HG03342 (cell line): ENCODE measurements around the gene ARHGAP42.
"Not testable (repeated sequence)": the region's sequence is repeated elsewhere in the genome, so short reads cannot be mapped to it uniquely, and the experiment has no call there.

Experiments
- ATAC-seq: cut with Tn5 transposase; IDR thresholded peaks from one replicate; pipeline ENCODE4 v1.9.1; 2021; ENCODE audit warnings: mild to moderate bottlenecking, moderate library complexity; ENCODE audit not compliant: unreplicated experiment

The ARHGAP42 gene, protein sequence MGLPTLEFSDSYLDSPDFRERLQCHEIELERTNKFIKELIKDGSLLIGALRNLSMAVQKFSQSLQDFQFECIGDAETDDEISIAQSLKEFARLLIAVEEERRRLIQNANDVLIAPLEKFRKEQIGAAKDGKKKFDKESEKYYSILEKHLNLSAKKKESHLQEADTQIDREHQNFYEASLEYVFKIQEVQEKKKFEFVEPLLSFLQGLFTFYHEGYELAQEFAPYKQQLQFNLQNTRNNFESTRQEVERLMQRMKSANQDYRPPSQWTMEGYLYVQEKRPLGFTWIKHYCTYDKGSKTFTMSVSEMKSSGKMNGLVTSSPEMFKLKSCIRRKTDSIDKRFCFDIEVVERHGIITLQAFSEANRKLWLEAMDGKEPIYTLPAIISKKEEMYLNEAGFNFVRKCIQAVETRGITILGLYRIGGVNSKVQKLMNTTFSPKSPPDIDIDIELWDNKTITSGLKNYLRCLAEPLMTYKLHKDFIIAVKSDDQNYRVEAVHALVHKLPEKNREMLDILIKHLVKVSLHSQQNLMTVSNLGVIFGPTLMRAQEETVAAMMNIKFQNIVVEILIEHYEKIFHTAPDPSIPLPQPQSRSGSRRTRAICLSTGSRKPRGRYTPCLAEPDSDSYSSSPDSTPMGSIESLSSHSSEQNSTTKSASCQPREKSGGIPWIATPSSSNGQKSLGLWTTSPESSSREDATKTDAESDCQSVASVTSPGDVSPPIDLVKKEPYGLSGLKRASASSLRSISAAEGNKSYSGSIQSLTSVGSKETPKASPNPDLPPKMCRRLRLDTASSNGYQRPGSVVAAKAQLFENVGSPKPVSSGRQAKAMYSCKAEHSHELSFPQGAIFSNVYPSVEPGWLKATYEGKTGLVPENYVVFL

DNA sequence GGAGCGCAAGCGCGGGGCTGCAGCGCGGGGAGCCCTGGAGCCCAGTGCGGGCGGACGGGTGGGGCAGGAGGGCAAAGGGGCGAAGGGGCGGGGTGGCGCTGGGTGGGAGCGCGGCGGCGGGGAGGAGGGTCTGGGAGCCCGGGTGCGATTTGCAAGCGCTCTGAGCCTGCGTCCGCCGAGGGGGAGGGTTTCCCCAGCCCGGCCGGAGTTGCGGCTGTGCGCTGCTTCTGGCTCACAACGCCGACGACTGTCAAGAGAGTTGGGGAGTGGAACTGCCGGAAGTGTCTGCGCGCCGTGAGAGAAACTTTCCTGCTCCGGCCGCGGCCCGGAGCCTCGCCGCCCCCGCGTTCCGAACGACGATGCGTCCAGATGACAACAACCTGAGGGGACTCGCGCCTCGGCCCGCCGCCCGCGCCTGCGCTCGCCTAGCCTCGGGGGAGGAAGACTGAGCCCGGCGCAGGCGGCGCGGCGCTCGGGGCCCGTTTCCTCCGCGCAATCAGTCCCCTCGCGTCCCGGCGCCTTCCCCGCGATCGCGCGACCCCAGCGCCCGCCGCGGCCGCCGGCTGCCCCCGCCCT lies at the start of gene ARHGAP42:
Gene ARHGAP42 (plus strand): TSS at position 235 of the 576 bp plus-strand sequence. CDS start 391 bp downstream, outside the sequence.
- peak; percentile 78 for ATAC-seq

DNA sequence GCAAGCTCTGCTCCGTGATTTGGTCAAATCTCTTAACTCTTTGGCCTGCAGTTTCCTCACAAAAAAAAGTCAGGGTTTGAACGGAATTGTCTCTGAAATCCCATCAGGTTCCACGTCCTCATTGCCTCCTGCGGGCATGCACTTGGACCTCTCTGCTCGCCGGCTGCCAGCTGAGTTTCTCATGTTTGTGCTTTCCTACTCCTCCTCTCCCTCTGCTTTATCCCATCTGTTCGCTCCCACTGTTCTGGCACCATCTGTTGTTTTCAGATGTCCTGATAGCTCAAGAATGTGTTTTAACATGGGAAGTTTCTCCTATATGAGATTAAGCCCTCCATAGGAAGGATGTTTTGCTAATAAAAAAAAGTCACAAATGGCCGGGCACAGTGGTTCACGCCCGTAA lies 49.4 kb upstream of the ARHGAP42 start:
- ATAC-seq = no peak

DNA sequence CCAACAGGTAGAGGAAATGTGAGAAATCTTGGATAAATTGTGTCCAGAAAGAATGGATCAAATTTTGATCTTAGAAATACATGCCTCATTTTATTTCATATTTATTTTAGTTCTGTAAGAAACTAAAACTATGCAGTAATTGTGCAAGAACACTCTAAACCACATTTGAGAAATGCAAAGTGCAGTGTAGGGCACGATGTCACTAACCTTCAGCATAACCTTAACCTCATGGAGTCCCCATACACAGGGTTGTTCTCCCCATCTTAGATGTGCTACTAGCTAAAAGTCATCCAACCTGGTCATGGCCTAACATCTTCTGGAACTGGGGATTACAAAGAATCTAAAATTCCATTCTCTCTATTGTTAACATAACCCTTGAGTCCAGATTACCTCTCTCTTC lies 48.4 kb upstream of the ARHGAP42 start:
- no peak for ATAC-seq

DNA sequence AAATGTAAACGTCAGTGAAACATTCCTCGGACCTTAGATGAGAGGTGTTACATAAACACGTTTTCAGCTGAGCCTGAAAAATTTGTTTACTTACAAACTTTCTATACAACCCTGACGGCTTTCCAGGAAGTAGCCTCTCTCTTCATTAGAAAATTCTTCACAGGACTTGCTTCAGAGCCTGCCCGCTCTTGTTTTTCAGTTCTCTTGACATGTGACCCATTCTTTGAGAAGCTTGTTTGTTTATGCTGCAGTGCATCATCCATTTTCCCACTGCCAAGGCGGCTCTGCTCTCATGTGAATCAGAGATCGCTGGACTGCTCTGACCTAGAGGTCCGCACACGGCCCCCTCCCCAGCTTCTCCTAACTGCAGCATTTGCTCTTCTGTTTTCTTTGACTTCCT lies 47.9 kb upstream of the ARHGAP42 start:
- no peak for ATAC-seq

DNA sequence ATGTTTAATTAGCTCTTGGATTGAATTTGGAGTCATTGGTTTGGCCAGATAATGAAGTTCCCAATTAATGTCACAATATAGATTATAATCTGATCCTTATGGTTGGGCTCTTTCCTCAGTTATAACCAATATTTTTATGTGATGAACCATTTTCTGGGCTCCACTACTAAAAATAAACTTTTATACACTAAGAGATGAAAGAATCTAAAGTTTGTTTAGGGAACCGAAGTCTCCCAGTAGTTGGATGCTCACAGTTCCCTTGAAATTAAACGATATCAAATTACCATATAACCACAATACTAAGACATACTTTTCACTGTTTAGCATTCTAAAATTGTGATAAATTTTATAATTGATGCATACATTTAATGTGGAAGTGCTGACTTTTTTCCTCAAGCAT lies 47.0 kb upstream of the ARHGAP42 start:
- ATAC-seq = no peak

DNA sequence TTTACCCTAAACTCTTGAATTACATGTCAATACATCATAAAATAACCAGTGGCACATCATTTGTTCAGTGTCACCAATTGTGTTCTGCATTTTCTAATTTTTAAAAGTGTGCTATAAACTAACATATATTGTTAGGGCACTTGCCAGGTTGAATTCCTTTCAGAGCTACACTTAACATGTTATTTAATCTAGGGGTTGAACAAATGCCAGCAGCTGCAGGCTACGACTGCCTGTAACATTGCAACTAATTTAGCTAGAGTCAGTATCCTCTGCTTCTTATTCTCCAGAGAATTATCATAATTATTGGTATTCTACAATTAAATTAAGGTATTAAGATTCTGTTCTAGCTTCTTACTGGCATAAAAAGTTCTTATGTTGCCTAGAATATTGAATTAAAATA lies 46.4 kb upstream of the ARHGAP42 start:
- ATAC-seq = no peak

DNA sequence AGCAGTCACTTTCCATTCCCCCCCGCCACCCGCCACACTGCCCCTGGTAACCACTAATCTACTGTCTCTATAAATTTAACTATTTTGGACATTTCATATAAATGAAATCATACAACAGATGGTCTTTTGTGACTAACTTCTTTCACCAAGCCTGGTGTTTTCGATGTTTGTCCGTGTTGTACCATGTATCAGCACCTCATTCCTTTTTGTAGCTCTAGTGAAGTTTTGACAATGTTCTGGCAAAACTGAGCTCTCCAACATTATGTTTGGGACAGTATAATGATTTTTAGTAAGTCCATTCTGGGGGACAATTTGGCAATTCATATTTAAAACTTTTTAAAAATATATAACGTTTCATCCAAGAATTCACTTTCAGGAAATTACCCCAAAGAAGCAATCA lies 45.6 kb upstream of the ARHGAP42 start:
- no peak for ATAC-seq

DNA sequence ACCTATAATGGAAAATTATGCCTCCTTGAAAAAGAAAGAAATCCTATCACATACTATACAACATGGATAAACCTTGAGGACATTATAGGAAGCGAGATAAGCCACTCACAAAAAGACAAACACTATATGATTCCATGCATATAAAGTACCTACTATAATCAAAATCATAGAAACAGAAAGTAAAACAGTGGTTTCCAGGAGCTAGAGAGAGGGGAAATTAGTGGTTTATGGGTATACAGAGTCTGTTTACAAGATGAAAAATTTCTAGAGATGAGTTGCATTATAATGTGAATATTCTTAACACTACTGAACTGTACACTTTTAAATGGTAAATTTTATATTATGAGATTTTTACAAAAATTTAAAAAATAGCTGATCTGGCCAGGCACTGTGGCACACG lies 40.5 kb upstream of the ARHGAP42 start:
- ATAC-seq = no peak

DNA sequence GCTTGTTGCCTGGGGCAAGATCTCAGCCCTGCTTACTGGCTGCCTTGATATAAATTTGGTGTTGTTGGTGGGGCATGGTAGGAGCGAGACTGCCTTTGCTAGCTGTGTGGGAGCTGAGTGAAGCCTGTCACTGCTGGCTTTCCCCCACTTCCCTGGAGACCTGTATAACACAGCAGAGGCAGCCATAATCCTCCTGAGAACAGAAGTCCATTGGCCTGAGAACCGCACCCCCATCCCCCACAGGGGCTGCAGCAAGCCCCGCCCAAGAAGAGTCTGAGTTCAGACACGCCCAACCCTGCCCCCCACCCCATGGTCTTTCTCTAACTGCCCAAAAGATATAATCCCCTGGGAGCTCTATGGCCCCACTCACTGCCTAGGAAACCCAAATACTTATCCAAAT lies 39.2 kb upstream of the ARHGAP42 start:
- no peak for ATAC-seq

DNA sequence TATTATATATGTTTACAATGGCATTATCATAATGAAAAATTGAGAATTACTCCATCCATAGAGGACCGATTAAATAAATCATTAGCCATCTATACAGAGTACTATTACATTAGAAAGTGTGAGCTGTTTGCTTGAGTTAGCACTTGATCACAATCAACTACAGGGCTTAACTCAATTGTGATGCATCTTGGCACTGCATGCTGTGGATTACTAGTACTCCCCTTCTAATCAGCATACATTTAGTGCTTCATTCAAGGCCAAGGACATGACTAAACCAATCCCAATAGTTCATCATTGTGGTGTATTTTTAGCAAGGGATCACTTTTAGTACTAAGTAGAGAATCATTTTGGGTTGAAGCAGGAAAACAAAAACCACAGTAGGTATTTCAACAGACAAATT lies 23.5 kb upstream of the ARHGAP42 start:
- no peak for ATAC-seq

DNA sequence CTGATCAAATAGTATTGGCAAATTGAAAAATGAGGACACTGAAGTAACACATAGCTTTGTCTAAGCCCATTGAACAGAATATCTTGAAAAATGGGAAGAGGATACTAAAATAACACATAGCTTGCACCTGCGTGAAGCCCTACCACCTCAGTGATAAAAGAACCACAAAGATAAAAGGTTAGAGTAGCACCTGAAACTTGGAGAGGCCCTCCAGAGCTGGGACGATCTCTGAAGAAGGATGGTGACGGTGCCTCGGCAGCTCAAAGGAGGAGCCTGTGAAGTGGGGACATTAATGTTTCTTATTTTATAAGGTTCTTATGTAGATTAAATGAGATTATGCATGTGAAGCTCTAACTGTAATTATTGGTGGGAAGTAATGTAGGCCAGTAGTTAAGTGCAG lies 23.1 kb upstream of the ARHGAP42 start:
- ATAC-seq = no peak

DNA sequence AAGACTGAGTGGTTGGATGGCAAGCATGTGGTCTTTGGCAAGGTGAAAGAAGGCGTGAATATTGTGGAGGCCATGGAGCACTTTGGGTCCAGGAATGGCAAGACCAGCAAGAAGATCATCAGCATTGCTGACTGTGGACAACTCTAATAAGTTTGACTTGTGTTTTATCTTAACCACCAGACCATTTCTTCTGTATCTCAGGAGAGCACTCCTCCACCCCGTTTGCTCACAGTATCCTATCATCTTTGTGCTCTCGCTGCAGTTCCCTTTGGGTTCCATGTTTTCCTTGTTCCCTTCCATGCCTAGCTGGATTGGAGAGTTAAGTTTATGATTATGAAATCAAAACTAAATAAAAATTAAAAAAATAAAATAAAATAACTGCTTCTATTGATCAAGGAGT lies 20.3 kb upstream of the ARHGAP42 start:
- ATAC-seq = not testable (repeated sequence)

DNA sequence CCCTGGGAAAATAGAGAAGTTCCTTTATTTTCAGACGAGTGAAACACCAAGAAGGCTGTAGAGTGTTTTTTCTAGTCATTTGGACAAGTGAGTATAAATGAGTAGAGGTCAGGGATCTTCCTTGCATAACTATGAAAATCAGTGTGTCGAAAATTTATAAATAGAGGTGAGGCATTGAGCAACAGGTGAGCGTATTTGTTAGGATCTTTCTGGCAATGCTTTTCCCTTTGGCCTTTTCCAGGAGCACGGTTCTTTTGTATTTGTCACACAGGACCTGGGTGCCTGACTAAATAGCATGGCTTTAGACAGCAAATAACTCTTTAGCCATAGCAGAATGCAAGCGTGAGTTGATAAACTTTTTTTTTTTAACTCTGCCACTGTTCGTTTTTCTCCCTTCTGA lies 19.6 kb upstream of the ARHGAP42 start:
- no peak for ATAC-seq

DNA sequence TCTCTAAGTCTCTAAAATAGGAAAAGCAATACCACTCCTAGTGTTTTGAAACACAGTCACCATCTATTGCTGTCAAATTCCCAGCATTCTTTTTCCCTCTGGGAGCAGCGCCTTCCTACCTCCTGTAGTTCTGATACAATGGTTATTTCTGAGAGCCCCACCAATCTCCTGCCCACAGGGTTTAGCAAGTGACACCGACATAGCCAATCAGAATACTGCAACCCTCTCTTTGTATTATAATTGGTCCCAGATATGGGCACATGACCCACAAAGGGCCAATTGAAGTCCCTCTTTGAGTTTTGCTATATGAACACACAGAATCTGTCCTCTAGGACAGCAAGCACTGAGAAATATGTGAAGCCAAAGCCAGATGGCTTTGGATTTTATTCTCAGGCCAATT lies 16.9 kb upstream of the ARHGAP42 start:
- ATAC-seq = no peak

DNA sequence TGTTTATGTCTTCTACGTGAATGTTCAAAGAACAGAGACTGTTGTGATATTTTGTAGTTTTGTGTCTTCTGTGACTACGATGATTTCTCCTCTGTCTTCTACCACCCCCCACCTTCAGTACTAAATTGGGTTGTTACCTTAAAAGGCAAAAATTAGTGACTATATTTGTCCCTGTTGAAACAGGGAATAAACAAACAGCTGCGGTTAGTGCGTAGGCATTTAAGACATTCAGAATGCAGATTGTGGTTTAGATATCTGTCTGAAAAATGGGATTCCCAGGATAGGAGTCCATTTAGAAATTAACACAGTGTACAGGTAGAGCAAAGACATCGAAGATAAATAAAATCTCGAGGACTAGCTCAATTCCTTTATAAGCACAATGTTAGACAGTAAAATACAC lies 15.6 kb upstream of the ARHGAP42 start:
- ATAC-seq = no peak

DNA sequence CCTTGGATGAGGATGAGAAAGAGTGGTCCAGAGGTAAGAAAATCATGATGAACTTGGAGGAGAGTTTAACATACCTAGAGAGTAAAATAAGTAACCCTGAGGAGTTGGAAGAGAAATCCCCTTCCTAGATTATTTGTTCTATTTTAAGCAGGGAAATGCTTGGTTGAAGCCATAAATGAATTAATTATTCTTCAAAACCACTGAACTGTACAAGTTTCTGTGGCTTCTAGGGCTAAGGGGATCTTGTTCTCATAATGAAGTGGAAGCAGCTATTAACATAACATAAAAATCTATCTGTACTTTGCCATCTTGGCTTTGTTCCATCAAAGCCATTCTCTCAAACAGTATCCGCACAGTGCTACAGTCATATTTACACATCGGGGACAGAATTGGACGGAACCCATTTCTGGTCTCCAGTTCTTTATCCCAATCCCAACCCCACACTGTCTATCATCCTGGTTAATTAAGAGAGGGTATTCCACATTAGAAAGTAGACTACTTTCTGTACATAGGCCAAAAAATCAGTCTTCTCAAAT lies 14.5 kb upstream of the ARHGAP42 start:
- ATAC-seq = no peak

DNA sequence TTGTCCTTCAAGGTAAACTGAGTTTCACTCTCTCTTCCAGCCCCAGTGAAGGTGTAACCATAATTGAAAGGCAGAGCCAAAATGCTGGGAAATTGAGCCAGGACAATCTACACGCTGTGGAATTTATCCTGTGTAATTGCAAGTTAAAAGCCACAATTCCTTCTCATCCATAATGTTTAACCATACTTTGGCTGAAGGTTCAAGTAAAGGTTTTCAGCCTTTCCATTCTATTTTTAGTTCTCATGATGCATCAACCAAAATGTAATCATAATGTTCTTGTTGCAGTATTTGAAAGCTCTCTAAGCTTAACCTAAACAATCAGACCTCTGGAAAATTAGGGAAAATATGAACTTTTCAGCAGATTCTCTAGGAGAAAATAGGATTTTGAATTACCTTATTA lies 14.0 kb upstream of the ARHGAP42 start:
- no peak for ATAC-seq

DNA sequence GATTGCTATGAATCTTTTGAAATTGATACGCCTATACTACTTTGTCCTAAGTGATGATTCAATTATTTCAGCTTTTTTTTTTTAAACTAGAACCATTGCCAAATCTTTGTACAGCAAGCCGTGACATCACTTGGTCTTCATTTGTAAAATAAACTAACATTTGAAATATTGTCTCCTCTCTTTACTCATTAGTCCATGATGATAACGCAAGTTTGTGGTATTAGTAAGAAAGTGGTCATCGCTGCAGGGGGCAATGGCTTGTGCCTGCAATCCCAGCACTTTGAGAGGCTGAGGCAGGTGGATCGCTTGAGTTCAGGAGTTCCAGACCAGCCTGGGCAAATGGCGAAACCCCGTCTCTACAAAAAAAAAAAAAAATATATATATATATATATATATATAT lies 12.9 kb upstream of the ARHGAP42 start:
- ATAC-seq = no peak

DNA sequence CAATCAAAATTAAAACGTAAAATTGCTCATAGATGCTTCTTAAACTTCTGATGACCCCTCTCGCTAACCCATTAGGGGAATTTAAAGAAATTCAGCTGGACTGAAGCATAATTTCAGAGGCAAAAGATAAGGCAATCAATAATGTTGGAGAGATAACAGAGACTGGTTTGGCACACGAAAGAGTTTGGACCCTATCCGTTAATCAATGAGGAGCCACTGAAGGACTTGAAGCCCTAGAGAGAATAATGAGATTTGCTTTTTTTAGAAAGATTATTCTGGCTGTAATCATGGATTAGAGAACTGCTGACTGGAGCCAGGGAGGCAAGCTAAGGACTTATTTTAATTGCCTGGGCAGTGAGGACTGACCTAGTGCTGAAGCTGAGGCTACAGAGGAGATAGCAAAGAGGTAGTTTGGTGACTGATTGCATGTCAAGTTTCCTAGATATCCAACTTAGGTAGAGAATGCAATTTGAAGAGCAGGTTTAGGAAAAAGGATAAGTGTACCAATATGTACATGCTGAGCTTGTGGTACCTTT lies 11.9 kb upstream of the ARHGAP42 start:
- ATAC-seq = no peak

DNA sequence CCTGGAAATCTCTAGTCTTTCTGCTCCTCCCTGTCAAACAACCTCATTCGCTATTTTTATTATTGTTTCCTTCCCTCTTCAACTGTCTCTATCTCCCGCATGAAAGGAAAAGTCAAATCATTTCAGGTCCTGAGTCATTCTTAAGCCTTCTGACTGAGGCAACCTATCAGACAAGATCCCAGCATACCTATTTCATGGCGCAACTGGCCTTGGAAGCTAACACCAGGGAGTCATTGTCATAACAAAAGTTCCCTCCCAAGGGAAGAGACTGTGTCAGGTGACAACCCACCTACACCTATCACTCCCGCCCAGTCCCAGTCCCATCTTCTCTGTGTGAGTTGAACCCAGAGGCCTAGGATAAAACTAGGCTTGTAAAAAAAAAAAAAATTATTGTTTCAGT lies 10.2 kb upstream of the ARHGAP42 start:
- no peak for ATAC-seq

DNA sequence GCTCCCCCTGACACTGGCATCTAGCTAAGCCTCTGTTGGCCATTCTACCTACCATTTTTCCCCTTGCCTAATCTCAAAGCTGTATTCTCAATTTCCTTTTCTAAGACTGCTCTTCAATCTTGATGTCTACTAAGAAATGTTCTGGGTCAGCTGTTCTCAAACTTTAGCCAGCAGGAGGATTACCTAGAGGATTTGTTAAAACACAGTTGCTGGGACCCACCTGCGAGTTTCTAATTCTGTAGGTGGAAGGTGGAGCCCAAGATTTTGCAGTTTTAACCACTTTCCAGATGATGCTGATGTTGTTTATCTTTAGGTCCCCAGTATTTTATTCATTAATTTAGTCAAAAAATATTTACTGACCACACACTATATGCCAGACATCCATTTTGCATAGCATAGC lies 9.3 kb upstream of the ARHGAP42 start:
- no peak for ATAC-seq
